HCT116 (cell line): Measurements from ENCODE around the gene HOMER2. TPM values are rescaled to one million over a fixed set of nuclear protein-coding genes. Genes with fewer than 3 reads are reported as not detected.

Experiments
- ATAC-seq: fragments of 200-7000 bp; cut with Tn5 transposase; 2 replicates; pipeline ENCODE4 v1.9.1; 2020; ENCODE audit warnings: mild to moderate bottlenecking, moderate library complexity
- BruUV-seq: library from RNA; stranded (reverse); fragments of 400-500 nt; replicated peaks from 2 replicates; lab custom pipeline; 2021; lab: Mats Ljungman, UMichigan
- CTCF ChIA-PET: fragments of 300-600 bp; sonication (Branson Sonifier 250); formaldehyde crosslinking; loops from one replicate; lab custom pipeline; 2021; ENCODE audit warnings: antibody characterized with exemption; lab: Charles Lee
- POLR2A ChIA-PET: fragments of 300-600, 350-600 bp; sonication (Branson Sonifier 250); formaldehyde crosslinking; loops from one replicate; lab custom pipeline; 2021; ENCODE audit warnings: antibody characterized with exemption; lab: Charles Lee
- RAD21 ChIA-PET, 2 experiments: fragments of 300-600 bp; sonication (Branson Sonifier 250); formaldehyde crosslinking; loops; one replicate each; lab custom pipeline; 2023; ENCODE audit warnings: low total read pairs in 2 of 2; ENCODE audit not compliant: uncharacterized antibody in 2 of 2, unreplicated experiment in 2 of 2, low non-redundant PET in 1 of 2; lab: Charles Lee
- DNase-seq: peaks from one replicate; pipeline ENCODE4 v3.0.0-alpha.2; 2010; ENCODE audit warnings: low read depth, low spot score
- H2AFZ ChIP-seq: fragments of 200-600 bp; shearing (Covaris generic), sonication (generic); 2 replicates; pipeline ENCODE4 v1.6.1; 2017; ENCODE audit warnings: low read depth, mixed run types, mixed read lengths, antibody characterized with exemption, low read length; ENCODE audit not compliant: poor library complexity, severe bottlenecking
- H3K27ac ChIP-seq: 2 replicates; pipeline ENCODE4 v1.5.1; 2012; ENCODE audit warnings: low read depth, low read length
- H3K27me3 ChIP-seq: fragments of 200-600 bp; sonication (generic); 2 replicates; pipeline ENCODE4 v1.6.1; 2016; ENCODE audit warnings: mixed run types, low read length, mixed read lengths; ENCODE audit not compliant: insufficient read depth
- H3K36me3 ChIP-seq, 2 experiments: fragments of 200-500 bp in 1 of 2; fragments of 200-600 bp in 1 of 2; sonication (Bioruptor generic) in 1 of 2; sonication (generic) in 1 of 2; 2 replicates each; pipeline versions ENCODE4 v1.5.1 to v1.6.1; 2014 to 2016; ENCODE audit warnings: low read length in 2 of 2, inconsistent platforms in 1 of 2, mixed read lengths in 1 of 2, mixed run types in 1 of 2; ENCODE audit not compliant: insufficient read depth in 2 of 2, control insufficient read depth in 1 of 2
- H3K4me1 ChIP-seq, 2 experiments: fragments of 200-600 bp in 1 of 2; sonication (generic) in 1 of 2; 2 replicates each; pipeline versions ENCODE4 v1.5.1 to v1.6.1; 2012 to 2017; ENCODE audit warnings: low read length in 2 of 2, inconsistent platforms in 1 of 2, mild to moderate bottlenecking in 1 of 2, mixed read lengths in 1 of 2, mixed run types in 1 of 2, moderate library complexity in 1 of 2; ENCODE audit not compliant: insufficient read depth in 2 of 2, control insufficient read depth in 1 of 2
- H3K4me2 ChIP-seq: fragments of 200-600 bp; sonication (generic); 2 replicates; pipeline ENCODE4 v1.6.1; 2017; ENCODE audit warnings: mixed run types, low read length, mixed read lengths
- H3K4me3 ChIP-seq, 2 experiments: fragments of 200-600 bp in 1 of 2; sonication (generic) in 1 of 2; replicated peaks in 1 of 2; 2 replicates each; pipeline ENCODE4 v1.5.1; 2011 to 2016; ENCODE audit warnings: low read length in 2 of 2, control low read depth in 1 of 2, low read depth in 1 of 2, mild to moderate bottlenecking in 1 of 2, mixed read lengths in 1 of 2, mixed run types in 1 of 2
- H3K79me2 ChIP-seq: fragments of 200-600 bp; sonication (generic); 2 replicates; pipeline ENCODE4 v1.6.1; 2017; ENCODE audit warnings: mild to moderate bottlenecking, mixed run types, low read length, moderate library complexity, mixed read lengths; ENCODE audit not compliant: insufficient read depth
- H3K9ac ChIP-seq: fragments of 200-600 bp; sonication (generic); 2 replicates; pipeline ENCODE4 v1.6.1; 2016; ENCODE audit warnings: low read length, mixed read lengths
- H3K9me2 ChIP-seq: fragments of 200-600 bp; sonication (generic), shearing (Covaris generic); 2 replicates; pipeline ENCODE4 v1.6.1; 2017; ENCODE audit warnings: mixed run types, mild to moderate bottlenecking, moderate library complexity; ENCODE audit not compliant: insufficient read depth
- H3K9me3 ChIP-seq, 2 experiments: fragments of 200-500 bp in 1 of 2; fragments of 200-600 bp in 1 of 2; sonication (Bioruptor generic) in 1 of 2; sonication (generic) in 1 of 2; 2 replicates each; pipeline ENCODE4 v1.6.1; 2014 to 2017; ENCODE audit warnings: low read length in 2 of 2, mixed read lengths in 2 of 2, inconsistent platforms in 1 of 2, low read depth in 1 of 2, mild to moderate bottlenecking in 1 of 2, mixed run types in 1 of 2, moderate library complexity in 1 of 2; ENCODE audit not compliant: control insufficient read depth in 1 of 2, insufficient read depth in 1 of 2
- H4K20me1 ChIP-seq: fragments of 200-600 bp; sonication (generic), shearing (Covaris generic); 2 replicates; pipeline ENCODE4 v1.6.1; 2017; ENCODE audit warnings: mixed run types, mild to moderate bottlenecking, moderate library complexity; ENCODE audit not compliant: insufficient read depth
- CBX3 ChIP-seq: IDR thresholded peaks from 2 replicates; pipeline ENCODE4 v1.6.1; 2012; ENCODE audit warnings: low read depth
- CEBPB ChIP-seq: IDR thresholded peaks from 2 replicates; pipeline ENCODE4 v1.6.1; 2012; ENCODE audit warnings: low read depth
- CTCF ChIP-seq, 3 experiments: fragments of 200-600 bp in 1 of 3; sonication (generic) in 1 of 3; IDR thresholded peaks in 2 of 3; conservative IDR thresholded peaks in 1 of 3; 2 replicates each; pipeline ENCODE4 v1.5.1; 2012 to 2017; ENCODE audit warnings: low read depth in 2 of 3, low read length in 2 of 3, antibody characterized with exemption in 1 of 3, borderline replicate concordance in 1 of 3, control low read depth in 1 of 3, mild to moderate bottlenecking in 1 of 3, mixed read lengths in 1 of 3, mixed run types in 1 of 3, moderate library complexity in 1 of 3; ENCODE audit not compliant: insufficient read depth in 1 of 3
- EGR1 ChIP-seq: IDR thresholded peaks from 2 replicates; pipeline ENCODE4 v1.6.1; 2012; ENCODE audit warnings: low read depth
- ELF1 ChIP-seq: IDR thresholded peaks from 2 replicates; pipeline ENCODE4 v1.6.1; 2012; ENCODE audit warnings: low read depth, borderline replicate concordance
- EZH2phosphoT487 ChIP-seq: fragments of 200-600 bp; IDR thresholded peaks from 2 replicates; pipeline ENCODE4 v1.6.1; 2018; ENCODE audit warnings: antibody characterized with exemption, borderline replicate concordance
- FOSL1 ChIP-seq: IDR thresholded peaks from 2 replicates; pipeline ENCODE4 v1.6.1; 2012; ENCODE audit warnings: low read depth
- JUND ChIP-seq: IDR thresholded peaks from 2 replicates; pipeline ENCODE4 v1.6.1; 2012
- MAX ChIP-seq: IDR thresholded peaks from 2 replicates; pipeline ENCODE4 v1.6.1; 2012
- POLR2A ChIP-seq: IDR thresholded peaks from 2 replicates; pipeline ENCODE4 v1.7.0; 2011; ENCODE audit warnings: borderline replicate concordance; ENCODE audit not compliant: insufficient read depth, insufficient read length; ENCODE audit errors: extremely low read depth
- POLR2AphosphoS5 ChIP-seq: IDR thresholded peaks from 2 replicates; pipeline ENCODE4 v1.6.1; 2011; ENCODE audit warnings: mild to moderate bottlenecking, low read depth, low read length, moderate library complexity
- RAD21 ChIP-seq: IDR thresholded peaks from 2 replicates; pipeline ENCODE4 v1.6.1; 2012; ENCODE audit warnings: low read depth, mild to moderate bottlenecking
- SIN3A ChIP-seq: IDR thresholded peaks from 2 replicates; pipeline ENCODE4 v1.6.1; 2012; ENCODE audit warnings: low read depth
- SP1 ChIP-seq: IDR thresholded peaks from 2 replicates; pipeline ENCODE4 v1.6.1; 2012; ENCODE audit warnings: low read depth
- TCF7L2 ChIP-seq: IDR thresholded peaks from 2 replicates; pipeline ENCODE4 v1.7.0; 2011; ENCODE audit warnings: borderline replicate concordance, inconsistent platforms; ENCODE audit not compliant: insufficient read depth, insufficient read length; ENCODE audit errors: extremely low read depth
- YY1 ChIP-seq: IDR thresholded peaks from 2 replicates; pipeline ENCODE4 v1.6.1; 2011; ENCODE audit warnings: low read length, low read depth, moderate library complexity, mild to moderate bottlenecking; ENCODE audit not compliant: insufficient replicate concordance; ENCODE audit errors: extremely low read depth
- ZFX ChIP-seq: fragments of 450-650 bp; IDR thresholded peaks from 2 replicates; pipeline ENCODE4 v1.6.1; 2017
- ZNF274 ChIP-seq: fragments of 200-500 bp; sonication (Bioruptor generic); IDR thresholded peaks from 2 replicates; pipeline ENCODE4 v1.6.1; 2014; ENCODE audit warnings: mild to moderate bottlenecking, low read depth, low read length, inconsistent platforms
- intact Hi-C: fragments of 100-400 bp; cut with micrococcal nuclease; formaldehyde crosslinking; loops from 2 replicates; pipeline ENCODE4 v1.10.0; 2022
- total RNA-seq: library from RNA; stranded (reverse); gene quantifications from one replicate; pipeline ENCODE4 v1.2.1, GENCODE V29; 2021; ENCODE audit not compliant: unreplicated experiment
- TF ChIP-seq, protein P1 (sequence below): IDR thresholded peaks from 2 replicates; pipeline ENCODE4 v1.6.1; 2012; ENCODE audit warnings: low read depth

The HOMER2 gene
- total RNA-seq, 1 experiment from 2014 or later = 3.9 TPM

- ChIA-PET CTCF (interaction anchor here (1.0 to 1.5 kb wide), 2 partner anchors 25 to 136 kb away, joined by 4 to 7 read pairs; no protein-coding TSS in a partner anchor), POLR2A (interaction anchor here (1.0 to 1.3 kb wide), 2 partner anchors 42 to 446 kb away, joined by 3 to 4 read pairs; partner anchors contain the start of gene RPS17), RAD21 (no interaction called here)
- Histone ChIP-seq H3K9me2 (no peaks in the 10 kb centered on the region), H3K27ac (peak within 1 kb of the TSS; percentile 65), H3K4me2 (peak within 1 kb of the TSS; percentile 71), H3K4me1 (peaks cover 7 to 17% of the 10 kb centered on the region in 2 experiments), H3K79me2 (peaks cover 24% of the 10 kb centered on the region), H3K9ac (peak within 1 kb of the TSS; percentile 87), H3K9me3 (no peaks in the 10 kb centered on the region), H3K4me3 (peak within 1 kb of the TSS; percentile 87 to 99), H4K20me1 (no peaks in the 10 kb centered on the region), H2AFZ (peak within 1 kb of the TSS; percentile 74), H3K27me3 (no peaks in the 10 kb centered on the region), H3K36me3 (peaks cover 7 to 16% of the 10 kb centered on the region in 2 experiments; a peak in 2 of 4 replicates)
- intact Hi-C loops = loop anchor here (5.0 kb wide), 2 partner anchors 139 to 234 kb away; no protein-coding TSS in a partner anchor
- BruUV-seq = TSS peak; percentile 74
- DNase-seq = peak; percentile 92
- peak; percentile 96 for ATAC-seq
- no peak for TF ChIP-seq FOSL1
- no peak for TF ChIP-seq CBX3
- TF ChIP-seq, protein P1, sequence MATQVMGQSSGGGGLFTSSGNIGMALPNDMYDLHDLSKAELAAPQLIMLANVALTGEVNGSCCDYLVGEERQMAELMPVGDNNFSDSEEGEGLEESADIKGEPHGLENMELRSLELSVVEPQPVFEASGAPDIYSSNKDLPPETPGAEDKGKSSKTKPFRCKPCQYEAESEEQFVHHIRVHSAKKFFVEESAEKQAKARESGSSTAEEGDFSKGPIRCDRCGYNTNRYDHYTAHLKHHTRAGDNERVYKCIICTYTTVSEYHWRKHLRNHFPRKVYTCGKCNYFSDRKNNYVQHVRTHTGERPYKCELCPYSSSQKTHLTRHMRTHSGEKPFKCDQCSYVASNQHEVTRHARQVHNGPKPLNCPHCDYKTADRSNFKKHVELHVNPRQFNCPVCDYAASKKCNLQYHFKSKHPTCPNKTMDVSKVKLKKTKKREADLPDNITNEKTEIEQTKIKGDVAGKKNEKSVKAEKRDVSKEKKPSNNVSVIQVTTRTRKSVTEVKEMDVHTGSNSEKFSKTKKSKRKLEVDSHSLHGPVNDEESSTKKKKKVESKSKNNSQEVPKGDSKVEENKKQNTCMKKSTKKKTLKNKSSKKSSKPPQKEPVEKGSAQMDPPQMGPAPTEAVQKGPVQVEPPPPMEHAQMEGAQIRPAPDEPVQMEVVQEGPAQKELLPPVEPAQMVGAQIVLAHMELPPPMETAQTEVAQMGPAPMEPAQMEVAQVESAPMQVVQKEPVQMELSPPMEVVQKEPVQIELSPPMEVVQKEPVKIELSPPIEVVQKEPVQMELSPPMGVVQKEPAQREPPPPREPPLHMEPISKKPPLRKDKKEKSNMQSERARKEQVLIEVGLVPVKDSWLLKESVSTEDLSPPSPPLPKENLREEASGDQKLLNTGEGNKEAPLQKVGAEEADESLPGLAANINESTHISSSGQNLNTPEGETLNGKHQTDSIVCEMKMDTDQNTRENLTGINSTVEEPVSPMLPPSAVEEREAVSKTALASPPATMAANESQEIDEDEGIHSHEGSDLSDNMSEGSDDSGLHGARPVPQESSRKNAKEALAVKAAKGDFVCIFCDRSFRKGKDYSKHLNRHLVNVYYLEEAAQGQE = no peak
- no peak for TF ChIP-seq RAD21
- no peak for TF ChIP-seq CTCF (IDR thresholded peaks at IDR 0.05 in 2 of 3, conservative IDR thresholded peaks at IDR 0.05 in 1 of 3; ENCODE audit: borderline replicate concordance in 1 of 3, insufficient read depth in 1 of 3, low read depth in 2 of 3, low read length in 2 of 3)
- no peak for TF ChIP-seq POLR2A
- no peak for TF ChIP-seq JUND
- peak; percentile 45 for TF ChIP-seq TCF7L2
- peak; percentile 91 for TF ChIP-seq MAX
- TF ChIP-seq SIN3A = peak; percentile 43
- TF ChIP-seq EZH2phosphoT487 = no peak
- TF ChIP-seq CEBPB = no peak
- TF ChIP-seq ZNF274 = no peak
- peak; percentile 23; the same call in 1 of the 2 replicates for TF ChIP-seq ELF1
- no peak for TF ChIP-seq EGR1
- TF ChIP-seq ZFX = no peak
- TF ChIP-seq POLR2AphosphoS5 = peak; percentile 77
- TF ChIP-seq SP1 = no peak
- no peak for TF ChIP-seq YY1
Observed at GRCh38 chr15:82985688-82986441, 33.3 kb upstream of the HOMER2 start, which contains the start of gene RAMAC. Gene RAMAC (plus strand): TSS chr15:82986210. CDS start chr15:82989019, 2,809 bp downstream.
